DOHH2 (cell line): Measurements from ENCODE around the gene SNHG17.

Experiments used
- H3F3A ChIP-seq: fragments of 200-600 bp; sonication (generic), shearing (Covaris generic); 2 replicates; pipeline ENCODE4 v1.6.0; 2016; ENCODE audit warnings: antibody characterized with exemption, mild to moderate bottlenecking; ENCODE audit not compliant: control insufficient read depth, insufficient read depth
- H3K27ac ChIP-seq: fragments of 200-600 bp; sonication (generic); 2 replicates; pipeline ENCODE4 v1.5.1; 2014; ENCODE audit warnings: low read depth, mild to moderate bottlenecking, low read length, moderate library complexity
- H3K27me3 ChIP-seq: fragments of 200-600 bp; sonication (generic); 2 replicates; pipeline ENCODE4 v1.6.1; 2014; ENCODE audit warnings: mild to moderate bottlenecking, low read length, mixed read lengths; ENCODE audit not compliant: control insufficient read depth
- H3K36me3 ChIP-seq: fragments of 200-600 bp; sonication (generic); 2 replicates; pipeline ENCODE4 v1.6.1; 2014; ENCODE audit warnings: mild to moderate bottlenecking, low read length, moderate library complexity, mixed read lengths; ENCODE audit not compliant: control insufficient read depth
- H3K4me1 ChIP-seq: fragments of 200-600 bp; sonication (generic); 2 replicates; pipeline ENCODE4 v1.6.1; 2014; ENCODE audit warnings: mild to moderate bottlenecking, low read length, mixed read lengths; ENCODE audit not compliant: control insufficient read depth
- H3K4me2 ChIP-seq: fragments of 200-600 bp; sonication (generic); 2 replicates; pipeline ENCODE4 v1.6.0; 2014; ENCODE audit warnings: mild to moderate bottlenecking, low read length, moderate library complexity
- H3K4me3 ChIP-seq: fragments of 200-600 bp; sonication (generic); 2 replicates; pipeline ENCODE4 v1.5.1; 2014; ENCODE audit warnings: mild to moderate bottlenecking, low read length, mixed read lengths
- H3K79me2 ChIP-seq: fragments of 200-600 bp; sonication (generic); 2 replicates; pipeline ENCODE4 v1.6.1; 2014; ENCODE audit warnings: mild to moderate bottlenecking, low read length, mixed read lengths; ENCODE audit not compliant: control insufficient read depth
- H3K9me2 ChIP-seq: fragments of 200-600 bp; sonication (generic); replicated peaks from 2 replicates; pipeline ENCODE4 v1.6.1; 2014; ENCODE audit warnings: mild to moderate bottlenecking, low read length, mixed read lengths; ENCODE audit not compliant: control insufficient read depth
- H3K9me3 ChIP-seq: fragments of 200-600 bp; sonication (generic); 2 replicates; pipeline ENCODE4 v1.6.1; 2014; ENCODE audit warnings: antibody characterized with exemption, low read length, mixed read lengths; ENCODE audit not compliant: control insufficient read depth, insufficient read depth
- H4K20me1 ChIP-seq: fragments of 200-600 bp; sonication (generic); 2 replicates; pipeline ENCODE4 v1.6.0; 2014; ENCODE audit warnings: low read depth, mild to moderate bottlenecking, antibody characterized with exemption, low read length, moderate library complexity; ENCODE audit not compliant: control insufficient read depth, insufficient read depth
- EZH2phosphoT487 ChIP-seq: fragments of 200-600 bp; sonication (generic); IDR thresholded peaks from 2 replicates; pipeline ENCODE4 v1.6.1; 2017; ENCODE audit warnings: borderline replicate concordance, mild to moderate bottlenecking, antibody characterized with exemption, low read length, moderate library complexity, mixed read lengths
- TF ChIP-seq, protein P1 (sequence below): fragments of 200-600 bp; sonication (generic); IDR thresholded peaks from one replicate; pipeline ENCODE4 v1.5.1; 2014; ENCODE audit warnings: antibody characterized with exemption, mild to moderate bottlenecking, low read depth, low read length; ENCODE audit not compliant: poor library complexity, severe bottlenecking

The SNHG17 gene

DNA sequence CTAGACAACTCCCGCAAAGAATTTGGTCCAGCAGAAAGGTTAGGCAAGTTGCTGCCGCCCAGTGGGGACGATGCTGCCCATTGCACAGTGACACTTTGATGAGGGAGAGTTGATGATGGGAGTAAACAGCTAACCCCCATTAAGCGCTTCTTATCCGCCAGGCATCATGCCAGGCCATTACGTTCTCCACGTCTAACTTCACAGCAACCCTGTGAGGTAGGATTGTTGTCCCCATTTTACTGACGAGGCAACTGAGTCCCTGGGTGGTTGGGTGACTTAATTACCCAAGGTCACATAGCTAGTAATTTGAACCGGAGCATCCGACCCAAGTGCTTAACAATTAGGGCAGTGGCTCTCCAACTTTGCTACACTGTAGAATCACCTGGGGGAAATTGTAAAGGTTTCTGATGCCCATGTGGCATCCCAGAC lies 38.3 kb upstream of the SNHG17 start:
- H3K4me3 ChIP-seq: peak overlapping the region; percentile 88
- no peak overlapping the region for H3K27ac ChIP-seq
- no peaks in the 10 kb centered on the region for H3K9me2 ChIP-seq
- no peak for TF ChIP-seq EZH2phosphoT487
- TF ChIP-seq, protein P1, sequence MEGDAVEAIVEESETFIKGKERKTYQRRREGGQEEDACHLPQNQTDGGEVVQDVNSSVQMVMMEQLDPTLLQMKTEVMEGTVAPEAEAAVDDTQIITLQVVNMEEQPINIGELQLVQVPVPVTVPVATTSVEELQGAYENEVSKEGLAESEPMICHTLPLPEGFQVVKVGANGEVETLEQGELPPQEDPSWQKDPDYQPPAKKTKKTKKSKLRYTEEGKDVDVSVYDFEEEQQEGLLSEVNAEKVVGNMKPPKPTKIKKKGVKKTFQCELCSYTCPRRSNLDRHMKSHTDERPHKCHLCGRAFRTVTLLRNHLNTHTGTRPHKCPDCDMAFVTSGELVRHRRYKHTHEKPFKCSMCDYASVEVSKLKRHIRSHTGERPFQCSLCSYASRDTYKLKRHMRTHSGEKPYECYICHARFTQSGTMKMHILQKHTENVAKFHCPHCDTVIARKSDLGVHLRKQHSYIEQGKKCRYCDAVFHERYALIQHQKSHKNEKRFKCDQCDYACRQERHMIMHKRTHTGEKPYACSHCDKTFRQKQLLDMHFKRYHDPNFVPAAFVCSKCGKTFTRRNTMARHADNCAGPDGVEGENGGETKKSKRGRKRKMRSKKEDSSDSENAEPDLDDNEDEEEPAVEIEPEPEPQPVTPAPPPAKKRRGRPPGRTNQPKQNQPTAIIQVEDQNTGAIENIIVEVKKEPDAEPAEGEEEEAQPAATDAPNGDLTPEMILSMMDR: peak; percentile 41
- no peaks in the 10 kb centered on the region for H3F3A ChIP-seq
- peaks cover 56% of the 10 kb centered on the region for H3K79me2 ChIP-seq
- H3K36me3 ChIP-seq: peaks cover 17% of the 10 kb centered on the region
- H3K4me2 ChIP-seq: peak overlapping the region; percentile 90
- H3K4me1 ChIP-seq: peaks cover 28% of the 10 kb centered on the region
- no peaks in the 10 kb centered on the region for H3K9me3 ChIP-seq
- peaks cover 12% of the 10 kb centered on the region; the same call in 1 of the 2 replicates for H4K20me1 ChIP-seq
- H3K27me3 ChIP-seq: no peaks in the 10 kb centered on the region

DNA sequence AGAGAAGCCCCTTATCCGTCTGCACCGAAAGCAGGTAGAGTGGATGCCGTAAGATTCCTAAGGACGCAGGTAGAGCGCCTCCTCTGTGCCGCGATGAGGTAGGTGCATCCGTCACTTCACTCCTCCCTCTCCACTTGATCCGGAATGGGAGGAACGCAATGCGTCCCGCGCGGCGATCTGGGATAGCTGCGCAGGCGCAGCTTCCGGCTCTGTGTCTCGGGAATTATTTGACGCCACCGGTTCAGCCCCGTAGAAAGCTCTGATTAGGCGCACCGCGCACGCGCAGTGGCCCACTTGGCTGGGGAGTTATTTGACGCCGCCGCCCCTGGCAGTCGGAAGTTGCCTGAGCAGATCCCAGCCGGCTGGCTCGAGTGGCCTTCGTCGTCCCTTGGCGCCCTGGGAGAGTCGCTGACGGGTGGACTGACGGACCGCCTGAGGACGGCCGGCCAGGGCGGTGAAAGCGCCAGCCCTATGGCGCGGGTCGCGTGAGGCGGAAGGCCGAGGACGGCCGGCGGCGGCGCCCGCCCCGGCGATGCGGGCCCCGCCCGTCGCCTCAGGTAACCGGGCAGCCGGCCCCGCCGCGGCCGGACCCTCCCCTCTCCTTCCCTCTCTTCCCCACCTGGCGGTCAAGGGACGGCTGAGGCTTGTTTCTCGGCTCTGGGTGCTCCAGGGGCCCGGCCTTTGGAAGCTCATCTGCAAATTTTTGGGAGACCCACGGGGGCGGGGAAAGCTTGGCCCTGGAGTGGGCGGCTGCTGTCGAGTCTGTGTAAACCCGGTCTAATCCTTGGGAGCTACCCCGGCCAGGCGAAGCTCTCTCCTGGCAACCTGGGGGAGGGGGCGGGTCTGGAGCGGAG lies 37.6 kb upstream of the SNHG17 start, which contains the start of gene RALGAPB:
TSS of gene RALGAPB (plus strand) at position 331 of the 854 bp plus-strand sequence. CDS start 15,590 bp downstream, outside the sequence.
- Histone ChIP-seq H3K4me3 (peak within 1 kb of the TSS; percentile 88), H3K9me2 (no peaks in the 10 kb centered on the region), H4K20me1 (peaks cover 12% of the 10 kb centered on the region; the same call in 1 of the 2 replicates), H3K36me3 (peaks cover 17% of the 10 kb centered on the region), H3F3A (no peaks in the 10 kb centered on the region), H3K27me3 (no peaks in the 10 kb centered on the region), H3K27ac (no peak within 1 kb of the TSS), H3K4me1 (peaks cover 28% of the 10 kb centered on the region), H3K79me2 (peaks cover 50% of the 10 kb centered on the region), H3K9me3 (no peaks in the 10 kb centered on the region), H3K4me2 (peak within 1 kb of the TSS; percentile 90)
- TF ChIP-seq, protein P1: peak; percentile 71
- TF ChIP-seq EZH2phosphoT487: no peak

GRCh38 chr20:38471987-38472512 lies 36.9 kb upstream of the SNHG17 start:
- Histone ChIP-seq H3K79me2 (peaks cover 44% of the 10 kb centered on the region), H3F3A (no peaks in the 10 kb centered on the region), H3K4me3 (peak overlapping the region; percentile 88), H3K4me1 (peaks cover 28% of the 10 kb centered on the region), H3K27me3 (no peaks in the 10 kb centered on the region), H3K27ac (no peak overlapping the region), H3K4me2 (peak overlapping the region; percentile 90), H3K36me3 (peaks cover 17% of the 10 kb centered on the region), H3K9me2 (no peaks in the 10 kb centered on the region), H4K20me1 (peaks cover 12% of the 10 kb centered on the region; the same call in 1 of the 2 replicates), H3K9me3 (no peaks in the 10 kb centered on the region)
- TF ChIP-seq, protein P1: no peak
- no peak for TF ChIP-seq EZH2phosphoT487
